Osteocyte (in vitro differentiated cells): Measurements from ENCODE around the gene KRTAP10-6. TPM values are rescaled to one million over a fixed set of nuclear protein-coding genes. Genes with fewer than 3 reads are reported as not detected.
"Not testable (repeated sequence)": the region's sequence is repeated elsewhere in the genome, so short reads cannot be mapped to it uniquely, and the experiment has no call there.

ENCODE experiments used
- DNase-seq: peaks from one replicate; pipeline ENCODE4 v3.0.0; 2021; ENCODE audit warnings: mixed read lengths; ENCODE audit not compliant: unreplicated experiment; ENCODE audit errors: extremely low spot score
- H3K27ac Mint-ChIP-seq: one replicate; pipeline ENCODE4 v1.8.0; 2021; ENCODE audit warnings: mild to moderate bottlenecking, mixed read lengths; ENCODE audit not compliant: unreplicated experiment
- H3K27me3 Mint-ChIP-seq: one replicate; pipeline ENCODE4 v1.8.0; 2021; ENCODE audit warnings: mixed read lengths; ENCODE audit not compliant: unreplicated experiment
- H3K36me3 Mint-ChIP-seq: one replicate; pipeline ENCODE4 v1.8.0; 2021; ENCODE audit warnings: mixed read lengths; ENCODE audit not compliant: unreplicated experiment
- H3K4me1 Mint-ChIP-seq: one replicate; pipeline ENCODE4 v1.8.0; 2021; ENCODE audit warnings: mixed read lengths; ENCODE audit not compliant: unreplicated experiment
- H3K4me3 Mint-ChIP-seq: one replicate; pipeline ENCODE4 v1.8.0; 2021; ENCODE audit warnings: mild to moderate bottlenecking, moderate library complexity, mixed read lengths; ENCODE audit not compliant: unreplicated experiment
- H3K9me3 Mint-ChIP-seq: one replicate; pipeline ENCODE4 v1.8.0; 2021; ENCODE audit warnings: mixed read lengths; ENCODE audit not compliant: unreplicated experiment
- CTCF ChIP-seq: fragments of 200-600 bp; sonication (generic); IDR thresholded peaks from 2 replicates; pipeline ENCODE4 v1.5.0; 2021; ENCODE audit warnings: antibody characterized with exemption, mild to moderate bottlenecking, moderate library complexity
- total RNA-seq: library from RNA; stranded (reverse); gene quantifications from 2 replicates; pipeline ENCODE4 v1.2.1, GENCODE V29; 2021

The KRTAP10-6 gene
- total RNA-seq, 1 donor from 2014 or later: not detected

GRCh38 chr21:44628707-44629391 is 36.5 kb upstream of the KRTAP10-6 start:
- DNase-seq: peak; percentile 82
- peaks cover 36% of the 10 kb centered on the region for H3K9me3 Mint-ChIP-seq
- no peaks in the 10 kb centered on the region for H3K4me1 Mint-ChIP-seq
- TF ChIP-seq CTCF: no peak
- H3K4me3 Mint-ChIP-seq: no peak overlapping the region
- H3K27me3 Mint-ChIP-seq: no peaks in the 10 kb centered on the region
- H3K36me3 Mint-ChIP-seq: peaks cover 3% of the 10 kb centered on the region
- H3K27ac Mint-ChIP-seq: no peak overlapping the region

- H3K27me3 Mint-ChIP-seq, H3K36me3 Mint-ChIP-seq, H3K27ac Mint-ChIP-seq, H3K4me1 Mint-ChIP-seq, H3K4me3 Mint-ChIP-seq: not testable (repeated sequence)
- DNase-seq: peak; percentile 73
- peaks cover 45% of the 10 kb centered on the region for H3K9me3 Mint-ChIP-seq
These were observed 35.5 kb upstream of the KRTAP10-6 start for GRCh38 chr21:44627831-44628233.

- H3K9me3 Mint-ChIP-seq: peaks cover 47% of the 10 kb centered on the region
- H3K4me3 Mint-ChIP-seq, H3K27ac Mint-ChIP-seq, H3K4me1 Mint-ChIP-seq, H3K27me3 Mint-ChIP-seq, H3K36me3 Mint-ChIP-seq: not testable (repeated sequence)
- DNase-seq: peak; percentile 79
These were observed 35.0 kb upstream of the KRTAP10-6 start for GRCh38 chr21:44627181-44627822.

GRCh38 chr21:44626673-44627143 is 34.4 kb upstream of the KRTAP10-6 start, which contains the start of gene KRTAP10-9:
Gene KRTAP10-9 (plus strand): TSS chr21:44627093. CDS start chr21:44627172, 79 bp downstream.
- no peak within 1 kb of the TSS for H3K27ac Mint-ChIP-seq
- no peak within 1 kb of the TSS for H3K4me3 Mint-ChIP-seq
- H3K9me3 Mint-ChIP-seq: peaks cover 43% of the 10 kb centered on the region
- H3K4me1 Mint-ChIP-seq: no peaks in the 10 kb centered on the region
- no peak for DNase-seq
- H3K27me3 Mint-ChIP-seq: no peaks in the 10 kb centered on the region
- H3K36me3 Mint-ChIP-seq: peaks cover 3% of the 10 kb centered on the region
- TF ChIP-seq CTCF: no peak

GRCh38 chr21:44626262-44626661 is 34.0 kb upstream of the KRTAP10-6 start:
- peaks cover 3% of the 10 kb centered on the region for H3K36me3 Mint-ChIP-seq
- H3K4me1 Mint-ChIP-seq: no peaks in the 10 kb centered on the region
- H3K27ac Mint-ChIP-seq: no peak overlapping the region
- H3K4me3 Mint-ChIP-seq: no peak overlapping the region
- no peak for TF ChIP-seq CTCF
- peak; percentile 65 for DNase-seq
- H3K27me3 Mint-ChIP-seq: no peaks in the 10 kb centered on the region
- peaks cover 41% of the 10 kb centered on the region for H3K9me3 Mint-ChIP-seq

- H3K4me3 Mint-ChIP-seq: no peak overlapping the region
- no peaks in the 10 kb centered on the region for H3K27me3 Mint-ChIP-seq
- H3K4me1 Mint-ChIP-seq: no peaks in the 10 kb centered on the region
- no peak for TF ChIP-seq CTCF
- DNase-seq: peak; percentile 78
- peaks cover 37% of the 10 kb centered on the region for H3K9me3 Mint-ChIP-seq
- no peaks in the 10 kb centered on the region for H3K36me3 Mint-ChIP-seq
- H3K27ac Mint-ChIP-seq: no peak overlapping the region
These were observed 33.5 kb upstream of the KRTAP10-6 start for GRCh38 chr21:44625756-44626155.
